LNCaP clone FGC (cell line): ENCODE data around the gene COL15A1.

ENCODE experiments used
- DNase-seq: peaks from one replicate; pipeline ENCODE4 v3.0.0-alpha.2; 2011; ENCODE audit warnings: low read depth
- H3K4me3 ChIP-seq: 2 replicates; pipeline ENCODE4 v1.5.1; 2011; ENCODE audit warnings: mild to moderate bottlenecking, low read depth, low read length, control low read depth
- CTCF ChIP-seq: IDR thresholded peaks from 2 replicates; pipeline ENCODE4 v1.5.1; 2012; ENCODE audit warnings: mild to moderate bottlenecking; ENCODE audit not compliant: control insufficient read depth, insufficient read depth; ENCODE audit errors: extremely low read depth

Gene COL15A1

GRCh38 chr9:99027443-99027842 lies 83.7 kb downstream of the COL15A1 start:
- no peak overlapping the region for H3K4me3 ChIP-seq
- no peak for DNase-seq
- TF ChIP-seq CTCF = no peak

GRCh38 chr9:99029083-99029645 lies 85.5 kb downstream of the COL15A1 start:
- TF ChIP-seq CTCF = no peak
- no peak for DNase-seq

GRCh38 chr9:99030092-99030511 lies 86.4 kb downstream of the COL15A1 start:
- TF ChIP-seq CTCF = no peak
- no peak for DNase-seq
- no peak overlapping the region for H3K4me3 ChIP-seq

More at GRCh38 chr9:99029083-99029645, 85.5 kb downstream of the COL15A1 start:
- no peak overlapping the region for H3K4me3 ChIP-seq

GRCh38 chr9:99030610-99031109 lies 87.0 kb downstream of the COL15A1 start:
- no peak for DNase-seq
- no peak for TF ChIP-seq CTCF
- no peak overlapping the region for H3K4me3 ChIP-seq

- DNase-seq = no peak
- no peak for TF ChIP-seq CTCF
- H3K4me3 ChIP-seq = no peak overlapping the region
Measured at GRCh38 chr9:99031319-99031718, 87.6 kb downstream of the COL15A1 start.

- no peak overlapping the region for H3K4me3 ChIP-seq
- no peak for DNase-seq
- no peak for TF ChIP-seq CTCF
Measured at GRCh38 chr9:99031994-99032393, 88.3 kb downstream of the COL15A1 start.

- no peak overlapping the region for H3K4me3 ChIP-seq
- DNase-seq = no peak
- TF ChIP-seq CTCF = no peak
Measured at GRCh38 chr9:99034149-99034548, 90.4 kb downstream of the COL15A1 start.
